Panc1 (cell line): Measurements from ENCODE around the gene PHF10.

Experiments
- CTCF ChIP-seq: fragments of 450-650 bp; IDR thresholded peaks from 2 replicates; pipeline ENCODE4 v1.5.1; 2017; ENCODE audit warnings: mild to moderate bottlenecking
- POLR2AphosphoS5 ChIP-seq: IDR thresholded peaks from 2 replicates; pipeline ENCODE4 v1.6.1; 2012; ENCODE audit warnings: mild to moderate bottlenecking, low read depth, low read length, moderate library complexity
- REST ChIP-seq, 2 experiments: IDR thresholded peaks; 2 replicates each; pipeline ENCODE4 v1.6.1; 2011 to 2012; ENCODE audit warnings: low read depth in 2 of 2, control low read depth in 1 of 2, low read length in 1 of 2, mild to moderate bottlenecking in 1 of 2, moderate library complexity in 1 of 2; ENCODE audit not compliant: insufficient read depth in 1 of 2
- SIN3A ChIP-seq: IDR thresholded peaks from 2 replicates; pipeline ENCODE4 v1.6.1; 2012; ENCODE audit warnings: low read depth, mild to moderate bottlenecking, low read length, moderate library complexity, borderline replicate concordance; ENCODE audit not compliant: insufficient read depth

GRCh38 chr6:169729961-169730360 lies 5.7 kb upstream of the PHF10 start:
- TF ChIP-seq POLR2AphosphoS5, result no peak
- TF ChIP-seq SIN3A, result no peak
- TF ChIP-seq CTCF, result no peak
- TF ChIP-seq REST (IDR thresholded peaks at IDR 0.05; ENCODE audit: insufficient read depth in 1 of 2, low read depth in 2 of 2, low read length in 1 of 2), result no peak
